ENCODE results near the gene DNAJB5. TPM values are rescaled to one million over a fixed set of nuclear protein-coding genes. Genes with fewer than 3 reads are reported as not detected.

The DNAJB5 gene
- total RNA-seq, 1 donor from 2014 or later, result 70.0 TPM

- Histone ChIP-seq H3K36me3 (no peaks in the 10 kb centered on the region), H3K27ac (replicated peaks) (no peak overlapping the region), H3K4me1 (peaks cover 4% of the 10 kb centered on the region), H3K27me3 (ENCODE audit: low read depth) (peaks cover 81% of the 10 kb centered on the region), H3K9me3 (replicated peaks) (no peaks in the 10 kb centered on the region), H3K4me3 (no peak overlapping the region)
- no peak for TF ChIP-seq CTCF (IDR thresholded peaks at IDR 0.05; ENCODE audit: borderline replicate concordance)
- DNase-seq, result no peak
- intact Hi-C loops (cut with micrococcal nuclease), result no loop called here
These were observed 26.0 kb upstream of the DNAJB5 start for GRCh38 chr9:34963552-34963951.

GRCh38 chr9:34964458-34964857, 25.1 kb upstream of the DNAJB5 start:
- Histone ChIP-seq H3K9me3 (replicated peaks) (no peaks in the 10 kb centered on the region), H3K4me1 (peaks cover 4% of the 10 kb centered on the region), H3K36me3 (no peaks in the 10 kb centered on the region), H3K4me3 (no peak overlapping the region), H3K27ac (replicated peaks) (no peak overlapping the region), H3K27me3 (ENCODE audit: low read depth) (peaks cover 78% of the 10 kb centered on the region)
- TF ChIP-seq CTCF (IDR thresholded peaks at IDR 0.05; ENCODE audit: borderline replicate concordance), result no peak
- intact Hi-C loops (cut with micrococcal nuclease), result no loop called here
- DNase-seq, result no peak

DNA sequence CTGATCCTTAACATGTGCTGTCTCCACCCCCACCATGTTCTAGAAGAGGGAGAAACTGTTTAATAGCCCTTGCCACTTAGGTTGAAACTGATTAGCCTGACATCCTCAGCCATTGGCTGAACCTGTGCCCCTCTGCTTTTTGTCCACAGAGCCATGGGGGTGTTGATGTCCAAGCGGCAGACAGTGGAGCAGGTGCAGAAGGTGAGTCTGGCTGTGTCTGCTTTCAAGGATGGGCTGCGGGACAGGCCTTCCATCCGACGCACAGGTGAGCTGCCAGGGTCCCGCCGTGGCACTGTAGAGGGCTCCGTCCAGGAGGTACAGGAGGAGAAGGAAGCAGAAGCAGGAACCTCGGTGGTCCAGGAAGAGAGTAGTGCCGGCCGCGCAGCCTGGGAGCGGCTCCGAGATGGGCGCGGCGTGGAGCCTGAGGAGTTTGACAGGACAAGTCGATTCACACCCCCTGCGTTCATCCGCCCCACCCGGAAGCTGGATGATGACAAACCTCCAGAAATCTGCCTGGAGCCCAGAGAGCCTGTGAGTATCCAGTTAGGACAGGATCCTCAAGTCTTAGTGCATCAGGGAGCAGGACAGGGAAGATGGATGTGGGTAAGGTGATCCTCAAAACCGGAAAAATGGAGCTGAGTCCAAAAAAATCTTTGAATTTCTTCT, 18.3 kb upstream of the DNAJB5 start:
- Histone ChIP-seq H3K4me3 (no peak overlapping the region), H3K27me3 (ENCODE audit: low read depth) (peaks cover 39% of the 10 kb centered on the region), H3K4me1 (no peaks in the 10 kb centered on the region), H3K36me3 (no peaks in the 10 kb centered on the region), H3K9me3 (replicated peaks) (no peaks in the 10 kb centered on the region), H3K27ac (replicated peaks) (no peak overlapping the region)
- DNase-seq, result no peak
- intact Hi-C loops (cut with micrococcal nuclease), result loop anchor here (10.0 kb wide), 1 partner anchor 64 kb away; no protein-coding TSS in a partner anchor
- TF ChIP-seq CTCF (IDR thresholded peaks at IDR 0.05; ENCODE audit: borderline replicate concordance), result no peak

DNA sequence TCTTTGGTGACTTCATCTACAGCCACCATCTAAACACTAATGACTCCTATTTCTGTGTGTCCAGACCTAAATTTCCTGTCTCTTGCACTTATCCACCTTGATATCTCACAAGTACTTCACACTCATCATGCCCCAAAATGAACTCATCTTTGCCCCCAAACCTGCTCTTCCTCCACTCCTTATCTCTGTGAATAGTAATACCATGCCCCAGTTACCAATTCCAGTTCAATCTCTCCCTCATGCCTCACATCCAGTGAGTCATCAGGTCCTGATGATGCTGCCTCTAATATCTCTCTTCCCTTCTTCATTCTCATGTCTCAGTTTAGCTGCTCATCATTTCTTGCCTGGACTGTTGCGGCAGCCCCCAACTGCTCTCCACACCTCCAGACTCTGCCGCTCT, 14.9 kb upstream of the DNAJB5 start:
- no peaks in the 10 kb centered on the region for H3K9me3 ChIP-seq (replicated peaks)
- intact Hi-C loops (cut with micrococcal nuclease), result loop anchor here (10.0 kb wide), 1 partner anchor 60 kb away; no protein-coding TSS in a partner anchor
- TF ChIP-seq CTCF (IDR thresholded peaks at IDR 0.05; ENCODE audit: borderline replicate concordance), result no peak
- no peaks in the 10 kb centered on the region for H3K4me1 ChIP-seq
- no peak overlapping the region for H3K4me3 ChIP-seq
- no peak for DNase-seq
- peaks cover 29% of the 10 kb centered on the region for H3K27me3 ChIP-seq (ENCODE audit: low read depth)
- no peak overlapping the region for H3K27ac ChIP-seq (replicated peaks)
- H3K36me3 ChIP-seq, result no peaks in the 10 kb centered on the region

- H3K36me3 ChIP-seq, result no peaks in the 10 kb centered on the region
- H3K4me1 ChIP-seq, result no peaks in the 10 kb centered on the region
- intact Hi-C loops (cut with micrococcal nuclease), result loop anchor here (10.0 kb wide), 1 partner anchor 58 kb away; no protein-coding TSS in a partner anchor
- peaks cover 21% of the 10 kb centered on the region for H3K27me3 ChIP-seq (ENCODE audit: low read depth)
- no peak for TF ChIP-seq CTCF (IDR thresholded peaks at IDR 0.05; ENCODE audit: borderline replicate concordance)
- no peaks in the 10 kb centered on the region for H3K9me3 ChIP-seq (replicated peaks)
- no peak overlapping the region for H3K27ac ChIP-seq (replicated peaks)
- no peak for DNase-seq
- no peak overlapping the region for H3K4me3 ChIP-seq
These were observed 13.1 kb upstream of the DNAJB5 start for GRCh38 chr9:34976441-34976840.
